D341Med (cell line): ENCODE measurements around the gene MFAP3L.
A peak's percentile ranks its signal among the peaks of the same experiment; 100 is the strongest.
"Not testable (repeated sequence)": the region's sequence is repeated elsewhere in the genome, so short reads cannot be mapped to it uniquely, and the experiment has no call there.

Experiments used
- DNase-seq: peaks from one replicate; pipeline ENCODE4 v3.0.0; 2012; ENCODE audit warnings: low spot score

MFAP3L gene

GRCh38 chr4:170026253-170027021 lies at the start of gene MFAP3L:
Gene MFAP3L (minus strand): TSS chr4:170026395. CDS start chr4:170005877, 20,518 bp downstream.
- DNase-seq, result peak; percentile 98

- DNase-seq, result no peak
Measured at GRCh38 chr4:170071196-170071595, 45.0 kb upstream of the MFAP3L start.

GRCh38 chr4:170068438-170069128 lies 42.4 kb upstream of the MFAP3L start:
- no peak for DNase-seq

GRCh38 chr4:170059421-170059820 lies 33.2 kb upstream of the MFAP3L start:
- DNase-seq, result no peak

- no peak for DNase-seq
Measured at GRCh38 chr4:170058826-170059225, 32.6 kb upstream of the MFAP3L start.

- no peak for DNase-seq
Measured at GRCh38 chr4:170057866-170058265, 31.7 kb upstream of the MFAP3L start.

- no peak for DNase-seq
Measured at GRCh38 chr4:170052919-170053318, 26.7 kb upstream of the MFAP3L start.

GRCh38 chr4:170051402-170051801 lies 25.2 kb upstream of the MFAP3L start:
- no peak for DNase-seq

- no peak for DNase-seq
Measured at GRCh38 chr4:170049766-170050165, 23.6 kb upstream of the MFAP3L start.

- peak; percentile 43 for DNase-seq
Measured at GRCh38 chr4:170047771-170048354, 21.7 kb upstream of the MFAP3L start.

- DNase-seq, result not testable (repeated sequence)
Measured at GRCh38 chr4:170046156-170046555, 20.0 kb upstream of the MFAP3L start.

- DNase-seq, result no peak
Measured at GRCh38 chr4:170040031-170040680, 14.0 kb upstream of the MFAP3L start.

GRCh38 chr4:170038769-170039168 lies 12.6 kb upstream of the MFAP3L start:
- no peak for DNase-seq

GRCh38 chr4:170038232-170038631 lies 12.0 kb upstream of the MFAP3L start:
- DNase-seq, result no peak

- DNase-seq, result no peak
Measured at GRCh38 chr4:170037481-170037880, 11.3 kb upstream of the MFAP3L start.

- no peak for DNase-seq
Measured at GRCh38 chr4:170035845-170036244, 9.7 kb upstream of the MFAP3L start.

GRCh38 chr4:170035231-170035630 lies 9.0 kb upstream of the MFAP3L start:
- no peak for DNase-seq

GRCh38 chr4:170033999-170034398 lies 7.8 kb upstream of the MFAP3L start:
- DNase-seq, result no peak

- DNase-seq, result no peak
Measured at GRCh38 chr4:170030121-170030520, 3.9 kb upstream of the MFAP3L start.

GRCh38 chr4:170027181-170027829 lies 1.1 kb upstream of the MFAP3L start:
- DNase-seq, result peak; percentile 94

- DNase-seq, result no peak
Measured at GRCh38 chr4:170025523-170026252, 507 bp downstream of the MFAP3L start.
